Measurements from ENCODE around the gene C6orf163.
"Not testable (repeated sequence)": the region's sequence is repeated elsewhere in the genome, so short reads cannot be mapped to it uniquely, and the experiment has no call there.

The C6orf163 gene

DNA sequence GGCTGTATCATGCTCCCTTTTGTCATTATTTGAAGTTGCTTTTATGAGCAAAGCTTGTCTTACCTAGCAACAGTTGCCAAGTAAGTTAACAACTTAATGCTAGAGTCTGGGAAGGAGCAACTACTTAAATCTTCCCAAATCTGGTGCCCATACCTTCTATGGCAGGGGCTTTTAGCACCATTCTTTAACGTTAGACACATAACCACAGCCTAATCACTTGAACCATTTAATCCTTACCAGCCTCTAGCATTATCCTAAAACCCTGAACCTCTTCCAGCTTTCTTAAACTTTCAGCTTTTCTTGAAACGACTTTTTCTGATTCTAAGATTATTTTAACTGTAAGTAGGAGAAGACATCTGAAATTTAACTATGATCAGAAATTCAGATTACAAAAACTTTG, at the start of gene C6orf163:
TSS of gene C6orf163 (plus strand) at position 83 of the 400 bp plus-strand sequence. CDS start at position 370, 287 bp downstream.
- H3K27ac Mint-ChIP-seq, result no peak within 1 kb of the TSS
- H3K27me3 Mint-ChIP-seq, result no peaks in the 10 kb centered on the region
- H3K36me3 Mint-ChIP-seq, result no peaks in the 10 kb centered on the region
- no peaks in the 10 kb centered on the region for H3K4me1 Mint-ChIP-seq (ENCODE audit: low read depth)
- H3K9me3 Mint-ChIP-seq (ENCODE audit: low read depth), result no peaks in the 10 kb centered on the region
- H3K4me3 Mint-ChIP-seq, result no peak within 1 kb of the TSS

DNA sequence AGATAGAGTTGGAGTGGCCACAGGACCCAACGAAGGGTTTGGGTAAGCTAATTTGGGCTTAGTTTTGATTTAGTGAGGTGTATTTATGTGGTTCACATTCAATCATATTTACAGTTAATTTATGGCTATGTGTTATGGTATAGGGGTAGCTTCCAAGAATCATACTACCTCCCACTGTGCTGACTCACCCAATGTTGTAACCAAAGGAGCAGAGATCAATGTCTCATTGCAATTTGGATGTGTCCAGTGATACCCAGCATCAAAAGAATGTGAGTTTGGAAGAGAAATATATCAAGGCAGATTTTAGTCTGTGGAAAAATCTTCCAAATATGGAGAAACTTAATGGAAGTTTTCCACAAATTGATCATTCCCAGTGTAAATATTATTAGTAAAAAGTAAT, 47.5 kb upstream of the C6orf163 start:
- H3K27ac Mint-ChIP-seq, result no peak overlapping the region
- H3K4me1 Mint-ChIP-seq (ENCODE audit: low read depth), result no peaks in the 10 kb centered on the region
- H3K4me3 Mint-ChIP-seq, result no peak overlapping the region
- H3K36me3 Mint-ChIP-seq, result peaks cover 2% of the 10 kb centered on the region
- H3K27me3 Mint-ChIP-seq, result peaks cover 33% of the 10 kb centered on the region
- H3K9me3 Mint-ChIP-seq (ENCODE audit: low read depth), result no peaks in the 10 kb centered on the region

DNA sequence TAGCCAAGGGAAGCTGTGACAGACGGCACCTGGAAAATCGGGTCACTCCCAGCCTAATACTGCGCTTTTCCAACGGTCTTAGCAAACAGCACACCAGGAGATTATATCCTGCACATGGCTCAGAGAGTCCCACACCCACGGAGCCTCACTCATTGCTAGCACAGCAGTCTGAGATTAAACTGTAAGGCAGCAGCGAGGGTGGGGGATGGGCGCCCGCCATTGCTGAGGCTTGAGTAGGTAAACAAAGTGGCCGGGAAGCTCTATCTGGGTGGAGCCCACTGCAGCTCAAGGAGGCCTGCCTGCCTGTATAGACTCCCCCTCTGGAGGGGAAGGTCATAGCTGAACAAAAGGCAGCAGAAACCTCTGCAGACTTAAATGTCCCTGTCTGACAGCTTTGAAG, 43.3 kb upstream of the C6orf163 start:
- not testable (repeated sequence) for H3K9me3 Mint-ChIP-seq (ENCODE audit: low read depth)

GRCh38 chr6:87308970-87309369, 35.6 kb upstream of the C6orf163 start:
- Mint-ChIP-seq H3K36me3 (no peaks in the 10 kb centered on the region), H3K4me1 (ENCODE audit: low read depth) (no peaks in the 10 kb centered on the region), H3K9me3 (ENCODE audit: low read depth) (no peaks in the 10 kb centered on the region), H3K27ac (no peak overlapping the region), H3K4me3 (no peak overlapping the region), H3K27me3 (peaks cover 17% of the 10 kb centered on the region)

More for the DNA sequence above, 43.3 kb upstream of the C6orf163 start:
- H3K27ac Mint-ChIP-seq; H3K4me3 Mint-ChIP-seq; H3K4me1 Mint-ChIP-seq (ENCODE audit: low read depth); H3K36me3 Mint-ChIP-seq: not testable (repeated sequence)
- peaks cover 29% of the 10 kb centered on the region for H3K27me3 Mint-ChIP-seq

DNA sequence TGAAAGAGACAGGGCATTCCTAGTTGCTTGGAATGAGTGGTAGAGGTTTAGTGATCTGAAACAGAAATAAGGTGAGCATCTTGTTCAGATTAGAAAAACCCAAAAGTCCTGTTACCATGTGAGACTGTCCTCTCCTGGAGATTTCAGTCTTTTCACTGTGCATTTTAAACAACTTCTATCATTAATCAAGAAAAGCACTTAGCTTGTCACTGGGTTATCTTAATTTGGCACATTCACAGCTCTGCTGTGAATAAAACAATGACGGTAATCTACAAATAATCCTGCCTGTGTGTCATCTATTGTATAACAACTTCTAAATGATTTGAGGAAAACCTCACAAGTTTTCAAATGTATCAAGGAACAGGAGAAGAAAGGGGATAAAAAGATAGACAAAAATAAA, 31.8 kb upstream of the C6orf163 start:
- Mint-ChIP-seq H3K27ac (no peak overlapping the region), H3K4me3 (no peak overlapping the region), H3K27me3 (peaks cover 22% of the 10 kb centered on the region), H3K36me3 (peaks cover 2% of the 10 kb centered on the region), H3K4me1 (ENCODE audit: low read depth) (no peaks in the 10 kb centered on the region), H3K9me3 (ENCODE audit: low read depth) (no peaks in the 10 kb centered on the region)

- Mint-ChIP-seq H3K27me3 (peaks cover 20% of the 10 kb centered on the region), H3K27ac (no peak overlapping the region), H3K4me1 (ENCODE audit: low read depth) (no peaks in the 10 kb centered on the region), H3K9me3 (ENCODE audit: low read depth) (no peaks in the 10 kb centered on the region), H3K36me3 (peaks cover 2% of the 10 kb centered on the region), H3K4me3 (no peak overlapping the region)
Observed at GRCh38 chr6:87315071-87315470, 29.5 kb upstream of the C6orf163 start.

DNA sequence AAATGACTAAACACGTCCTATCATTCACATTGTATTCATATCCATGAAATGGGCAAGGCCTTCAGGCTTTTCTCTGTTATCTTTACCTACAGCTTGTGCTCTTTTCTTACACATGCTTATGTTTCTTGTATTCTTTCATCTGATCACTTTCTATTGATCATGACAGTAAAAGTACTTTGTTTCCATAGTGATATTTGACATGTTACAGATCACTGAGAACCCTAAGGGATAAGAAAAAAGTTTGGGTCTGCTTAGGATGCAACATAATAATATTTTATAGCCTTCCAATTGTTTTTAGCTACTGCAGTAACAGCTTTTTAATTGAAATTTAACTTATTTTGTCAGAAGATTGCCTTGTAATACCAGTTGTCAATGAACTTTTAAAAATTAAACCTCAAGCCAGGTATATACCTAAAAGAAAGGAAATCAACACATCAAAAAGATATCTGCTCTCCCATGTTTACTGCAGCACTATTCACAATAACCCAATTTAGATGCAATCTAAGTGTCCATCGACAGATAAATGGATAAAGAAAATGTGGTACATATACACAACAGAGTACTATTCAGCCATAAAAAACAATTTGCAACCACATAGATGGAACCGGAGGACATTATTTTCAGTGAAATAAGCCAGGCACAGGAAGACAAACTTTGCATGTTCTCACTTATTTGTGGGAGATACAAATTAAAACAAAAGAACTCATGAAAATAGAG, 25.2 kb upstream of the C6orf163 start:
- Mint-ChIP-seq H3K36me3 (peaks cover 2% of the 10 kb centered on the region), H3K4me1 (ENCODE audit: low read depth) (peaks cover 12% of the 10 kb centered on the region), H3K27me3 (peaks cover 10% of the 10 kb centered on the region), H3K4me3 (no peak overlapping the region), H3K27ac (no peak overlapping the region), H3K9me3 (ENCODE audit: low read depth) (no peaks in the 10 kb centered on the region)

DNA sequence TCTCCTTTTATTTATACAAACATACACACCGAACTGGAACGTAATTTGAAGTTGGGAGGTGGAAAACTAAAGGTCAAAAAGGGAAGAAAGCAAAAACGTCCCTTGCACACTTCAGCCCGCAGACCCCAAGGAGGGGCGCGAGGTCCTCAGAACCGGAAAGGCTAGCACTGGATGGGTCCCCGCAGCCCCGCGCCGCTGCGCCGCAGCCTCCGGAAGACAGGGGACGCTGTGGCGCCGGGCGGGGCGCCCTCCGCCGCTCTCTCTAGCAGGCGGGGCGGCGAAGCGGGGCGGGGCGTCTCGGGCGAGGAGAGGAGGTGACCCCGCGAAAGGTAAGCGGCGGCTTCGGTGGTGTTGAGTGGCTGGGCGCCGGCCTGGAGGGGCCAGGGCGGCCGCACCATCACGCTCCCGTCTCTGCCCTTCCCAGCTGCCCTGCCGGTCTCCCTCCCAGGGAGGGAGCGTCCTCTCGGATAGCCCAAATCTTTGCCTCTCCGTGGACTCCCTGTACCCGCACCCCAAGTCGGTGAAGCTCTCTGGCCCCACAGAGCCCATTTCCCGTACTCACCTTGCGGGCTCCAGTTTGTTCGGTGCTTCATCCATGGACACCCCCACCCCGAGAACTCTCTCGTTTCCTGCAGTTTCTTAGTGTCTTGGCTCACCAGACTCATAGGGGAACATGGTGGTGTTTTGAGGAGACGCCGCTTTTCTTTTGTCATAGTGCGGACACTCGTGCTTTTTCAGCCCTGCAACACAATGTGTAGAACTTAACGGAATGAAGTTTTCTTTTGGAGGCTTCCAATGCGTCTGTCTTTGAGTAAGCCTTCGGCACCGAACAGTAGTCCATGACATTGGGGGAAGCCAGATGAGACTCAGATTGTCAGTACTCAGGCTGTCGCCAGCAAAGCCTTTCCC, 22.1 kb upstream of the C6orf163 start, which contains the start of gene SMIM8:
TSS of gene SMIM8 (plus strand) at position 285 of the 909 bp plus-strand sequence. CDS start 14,444 bp downstream, outside the sequence.
- Mint-ChIP-seq H3K27me3 (no peaks in the 10 kb centered on the region), H3K4me1 (ENCODE audit: low read depth) (peaks cover 16% of the 10 kb centered on the region), H3K9me3 (ENCODE audit: low read depth) (no peaks in the 10 kb centered on the region), H3K36me3 (no peaks in the 10 kb centered on the region), H3K4me3 (peak within 1 kb of the TSS; percentile 97), H3K27ac (peak within 1 kb of the TSS; percentile 88)

DNA sequence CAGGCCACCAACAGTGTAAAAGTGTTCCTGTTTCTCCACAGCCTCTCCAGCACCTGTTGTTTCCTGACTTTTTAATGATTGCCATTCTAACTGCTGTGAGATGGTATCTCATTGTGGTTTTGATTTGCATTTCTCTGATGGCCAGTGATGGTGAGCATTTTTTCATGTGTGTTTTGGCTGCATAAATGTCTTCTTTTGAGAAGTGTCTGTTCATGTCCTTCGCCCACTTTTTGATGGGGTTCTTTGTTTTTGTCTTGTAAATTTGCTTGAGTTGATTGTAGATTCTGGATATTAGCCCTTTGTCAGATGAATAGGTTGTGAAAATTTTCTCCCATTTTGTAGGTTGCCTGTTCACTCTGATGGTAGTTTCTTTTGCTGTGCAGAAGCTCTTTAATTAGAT, 20.7 kb upstream of the C6orf163 start:
- H3K9me3 Mint-ChIP-seq (ENCODE audit: low read depth); H3K27ac Mint-ChIP-seq; H3K36me3 Mint-ChIP-seq; H3K27me3 Mint-ChIP-seq: not testable (repeated sequence)
- Mint-ChIP-seq H3K4me3 (peak overlapping the region; percentile 63), H3K4me1 (ENCODE audit: low read depth) (peaks cover 16% of the 10 kb centered on the region)

GRCh38 chr6:87330961-87331360, 13.7 kb upstream of the C6orf163 start:
- no peaks in the 10 kb centered on the region for H3K27me3 Mint-ChIP-seq
- H3K9me3 Mint-ChIP-seq (ENCODE audit: low read depth), result peaks cover 8% of the 10 kb centered on the region
- H3K4me3 Mint-ChIP-seq, result no peak overlapping the region
- H3K27ac Mint-ChIP-seq, result no peak overlapping the region
- H3K4me1 Mint-ChIP-seq (ENCODE audit: low read depth), result peaks cover 21% of the 10 kb centered on the region
- peaks cover 13% of the 10 kb centered on the region for H3K36me3 Mint-ChIP-seq

DNA sequence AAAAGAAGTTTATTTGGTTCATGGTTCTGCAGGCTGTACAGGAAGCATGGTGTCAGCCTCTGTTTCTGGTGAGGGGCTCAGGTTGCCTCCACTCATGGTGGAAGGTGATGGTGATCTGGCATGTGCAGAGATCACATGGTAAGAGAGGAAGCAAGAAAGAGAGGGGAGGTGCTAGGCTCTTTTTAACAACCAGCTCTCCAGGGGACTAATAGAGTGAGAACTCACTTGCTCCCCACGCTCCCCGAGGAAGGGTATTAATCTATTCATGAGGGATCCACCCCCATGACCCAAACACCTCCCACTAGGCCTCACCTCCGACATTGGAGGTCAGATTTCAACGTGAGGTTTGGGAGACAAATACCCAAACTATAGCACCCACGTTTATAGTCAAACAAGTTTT, 11.6 kb upstream of the C6orf163 start:
- Mint-ChIP-seq H3K4me1 (ENCODE audit: low read depth) (peaks cover 23% of the 10 kb centered on the region), H3K27ac (no peak overlapping the region), H3K36me3 (peaks cover 18% of the 10 kb centered on the region), H3K4me3 (no peak overlapping the region), H3K27me3 (no peaks in the 10 kb centered on the region), H3K9me3 (ENCODE audit: low read depth) (peaks cover 8% of the 10 kb centered on the region)

DNA sequence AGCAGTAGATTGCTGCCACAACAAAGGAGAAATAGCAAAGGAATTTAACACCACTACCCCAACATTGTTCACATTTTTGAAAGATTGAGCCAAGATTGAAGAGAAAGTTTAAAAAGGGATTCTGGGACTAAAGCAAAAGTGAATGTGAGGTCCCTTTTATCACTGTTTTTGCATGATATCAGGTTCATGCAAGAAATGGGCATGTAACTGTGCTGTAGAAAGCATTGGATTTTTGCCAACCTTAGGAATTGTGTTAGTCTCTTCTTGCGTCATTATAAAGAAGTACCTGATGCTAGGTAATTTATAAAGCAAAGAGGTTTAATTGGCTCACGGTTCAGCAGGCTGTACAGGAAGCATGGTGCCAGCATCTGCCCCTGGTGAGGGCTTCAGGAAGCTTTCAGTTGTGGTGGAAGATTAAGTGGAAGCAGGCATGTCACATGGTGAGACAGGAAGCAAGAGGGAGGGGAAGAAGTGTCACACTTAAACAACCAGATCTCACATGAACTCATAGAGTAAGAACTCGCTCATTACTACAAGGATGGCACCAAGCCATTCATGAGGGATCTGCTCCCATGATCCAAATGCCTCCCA, 10.9 kb upstream of the C6orf163 start:
- H3K4me1 Mint-ChIP-seq (ENCODE audit: low read depth), result peaks cover 23% of the 10 kb centered on the region
- peaks cover 8% of the 10 kb centered on the region for H3K9me3 Mint-ChIP-seq (ENCODE audit: low read depth)
- peak overlapping the region; percentile 33 for H3K4me3 Mint-ChIP-seq
- peak overlapping the region; percentile 62 for H3K27ac Mint-ChIP-seq
- H3K27me3 Mint-ChIP-seq, result no peaks in the 10 kb centered on the region
- H3K36me3 Mint-ChIP-seq, result peaks cover 18% of the 10 kb centered on the region

GRCh38 chr6:87334683-87335082, 9.9 kb upstream of the C6orf163 start:
- H3K27ac Mint-ChIP-seq, result no peak overlapping the region
- H3K36me3 Mint-ChIP-seq, result peaks cover 18% of the 10 kb centered on the region
- peaks cover 22% of the 10 kb centered on the region for H3K4me1 Mint-ChIP-seq (ENCODE audit: low read depth)
- H3K9me3 Mint-ChIP-seq (ENCODE audit: low read depth), result peaks cover 8% of the 10 kb centered on the region
- H3K27me3 Mint-ChIP-seq, result no peaks in the 10 kb centered on the region
- H3K4me3 Mint-ChIP-seq, result no peak overlapping the region

GRCh38 chr6:87336367-87336766, 8.2 kb upstream of the C6orf163 start:
- Mint-ChIP-seq H3K9me3 (ENCODE audit: low read depth) (peaks cover 8% of the 10 kb centered on the region), H3K27ac (no peak overlapping the region), H3K27me3 (no peaks in the 10 kb centered on the region), H3K4me1 (ENCODE audit: low read depth) (peaks cover 22% of the 10 kb centered on the region), H3K36me3 (peaks cover 18% of the 10 kb centered on the region), H3K4me3 (no peak overlapping the region)

- no peaks in the 10 kb centered on the region for H3K27me3 Mint-ChIP-seq
- H3K4me1 Mint-ChIP-seq (ENCODE audit: low read depth), result peaks cover 3% of the 10 kb centered on the region
- no peaks in the 10 kb centered on the region for H3K9me3 Mint-ChIP-seq (ENCODE audit: low read depth)
- no peak overlapping the region for H3K4me3 Mint-ChIP-seq
- peaks cover 5% of the 10 kb centered on the region for H3K36me3 Mint-ChIP-seq
- H3K27ac Mint-ChIP-seq, result no peak overlapping the region
Observed at GRCh38 chr6:87340230-87340629, 4.4 kb upstream of the C6orf163 start.

Data from activated naive CD8-positive, alpha-beta T cell (primary cell).